Activated CD8-positive, alpha-beta memory T cell treated with anti-CD3 and anti-CD28 coated beads for 1 hour (primary cell): ENCODE measurements around the gene CDH5.

Experiments
- DNase-seq, 2 donors: peaks; one replicate each; pipeline ENCODE4 v3.0.0-alpha.2; 2020; ENCODE audit warnings: low read depth in 1 of 2; ENCODE audit errors: extremely low read depth in 1 of 2

CDH5 gene

GRCh38 chr16:66416136-66416535 lies 49.6 kb downstream of the CDH5 start:
- DNase-seq = no peak

- DNase-seq = no peak
These were observed 50.6 kb downstream of the CDH5 start for GRCh38 chr16:66416939-66417700.

GRCh38 chr16:66418165-66418962 lies 51.9 kb downstream of the CDH5 start:
- DNase-seq = no peak

GRCh38 chr16:66419527-66419926 lies 53.0 kb downstream of the CDH5 start:
- DNase-seq = no peak

- DNase-seq = no peak
These were observed 53.9 kb downstream of the CDH5 start for GRCh38 chr16:66420396-66420795.

- no peak for DNase-seq
These were observed 55.4 kb downstream of the CDH5 start for GRCh38 chr16:66421891-66422290.

- no peak for DNase-seq
These were observed 55.9 kb downstream of the CDH5 start for GRCh38 chr16:66422366-66422765.

GRCh38 chr16:66423177-66423576 lies 56.7 kb downstream of the CDH5 start:
- DNase-seq = no peak

GRCh38 chr16:66425651-66426050 lies 59.2 kb downstream of the CDH5 start:
- no peak for DNase-seq

- no peak for DNase-seq
These were observed 59.9 kb downstream of the CDH5 start for GRCh38 chr16:66426112-66427035.

- DNase-seq = no peak
These were observed 60.8 kb downstream of the CDH5 start, which contains the start of gene BEAN1 for GRCh38 chr16:66427036-66427860. Gene BEAN1, plus strand, starts transcription at chr16:66427295. Its CDS starts 10,382 bp downstream, at chr16:66437677.

GRCh38 chr16:66427871-66428681 lies 61.6 kb downstream of the CDH5 start:
- DNase-seq = no peak

GRCh38 chr16:66428682-66429251 lies 62.3 kb downstream of the CDH5 start:
- no peak for DNase-seq

GRCh38 chr16:66429290-66429962 lies 62.9 kb downstream of the CDH5 start:
- no peak for DNase-seq

- no peak for DNase-seq
These were observed 63.7 kb downstream of the CDH5 start for GRCh38 chr16:66430214-66430613.

- DNase-seq = no peak
These were observed 65.3 kb downstream of the CDH5 start for GRCh38 chr16:66431760-66432159.

GRCh38 chr16:66432429-66432828 lies 65.9 kb downstream of the CDH5 start:
- DNase-seq = no peak

GRCh38 chr16:66434619-66435430 lies 68.3 kb downstream of the CDH5 start:
- DNase-seq = no peak
